HepG2 (cell line): ENCODE data around the gene FAIM. TPM values are rescaled to one million over a fixed set of nuclear protein-coding genes. Genes with fewer than 3 reads are reported as not detected.

ENCODE experiments used
- ATAC-seq: fragments of 200-7000 bp; cut with Tn5 transposase; 3 replicates; pipeline ENCODE4 v1.9.1; 2020; ENCODE audit warnings: mild to moderate bottlenecking, moderate library complexity
- BruUV-seq: library from RNA; stranded (reverse); fragments of 400-500 nt; replicated peaks from 2 replicates; lab custom pipeline; 2021; lab: Mats Ljungman, UMichigan
- CTCF ChIA-PET: fragments of 300-600 bp; formaldehyde crosslinking; extraction: SDS; loops from one replicate; lab custom pipeline; 2021; ENCODE audit warnings: low total read pairs, inconsistent platforms, low intra/inter-chr PET ratio; lab: Yijun Ruan, JAX
- POLR2A ChIA-PET: fragments of 350-600 bp; sonication (Branson Sonifier 250); formaldehyde crosslinking; loops from one replicate; lab custom pipeline; 2020; ENCODE audit warnings: antibody characterized with exemption, inconsistent platforms; lab: Yijun Ruan, JAX
- DNase-seq: peaks from one replicate; pipeline ENCODE4 v3.0.0-alpha.2; 2015; ENCODE audit warnings: low spot score
- FAIRE-seq: peaks from 3 replicates; lab custom pipeline; 2011; peaks lifted over from hg19 to GRCh38; lab: Jason Lieb, UNC
- H2AFZ ChIP-seq: one replicate; pipeline ENCODE4 v1.6.1; 2011; ENCODE audit warnings: low read length, inconsistent platforms
- H3K27ac ChIP-seq: fragments of 300-600 bp; 3 replicates; pipeline ENCODE4 v1.8.0; 2011; ENCODE audit warnings: mixed run types, mild to moderate bottlenecking, mixed read lengths, low read length, inconsistent platforms; ENCODE audit not compliant: insufficient read depth; ENCODE audit errors: extremely low read length
- H3K27me3 ChIP-seq, 2 experiments: fragments of 200-600 bp in 1 of 2; 2 replicates in 1 of 2; 3 replicates in 1 of 2; pipeline versions ENCODE4 v1.6.0 to v1.8.0; 2011; ENCODE audit warnings: low read length in 2 of 2, mild to moderate bottlenecking in 2 of 2, moderate library complexity in 2 of 2, inconsistent platforms in 1 of 2; ENCODE audit not compliant: insufficient read depth in 2 of 2, control insufficient read depth in 1 of 2
- H3K36me3 ChIP-seq, 2 experiments: fragments of 200-600 bp in 1 of 2; replicated peaks in 1 of 2; 2 replicates in 1 of 2; 3 replicates in 1 of 2; pipeline versions ENCODE4 v1.5.1 to v1.8.0; 2011; ENCODE audit warnings: low read length in 2 of 2, inconsistent platforms in 1 of 2; ENCODE audit not compliant: insufficient read depth in 2 of 2, control insufficient read depth in 1 of 2
- H3K4me1 ChIP-seq: 2 replicates; pipeline ENCODE4 v1.5.1; 2012; ENCODE audit warnings: low read length, inconsistent platforms; ENCODE audit not compliant: insufficient read depth
- H3K4me2 ChIP-seq: 2 replicates; pipeline ENCODE4 v1.6.0; 2011; ENCODE audit warnings: low read depth, low read length, inconsistent platforms
- H3K4me3 ChIP-seq, 3 experiments: fragments of 200-600 bp in 1 of 3; sonication (generic), shearing (Covaris generic) in 1 of 3; replicated peaks in 1 of 3; 2 replicates each; pipeline ENCODE4 v1.5.1; 2011 to 2016; ENCODE audit warnings: low read length in 3 of 3, inconsistent platforms in 2 of 3, low read depth in 2 of 3, mild to moderate bottlenecking in 2 of 3, control low read depth in 1 of 3, mixed read lengths in 1 of 3; ENCODE audit not compliant: insufficient read depth in 1 of 3
- H3K79me2 ChIP-seq: one replicate; pipeline ENCODE4 v1.6.1; 2011; ENCODE audit warnings: low read length, inconsistent platforms; ENCODE audit not compliant: insufficient read depth
- H3K9ac ChIP-seq: 2 replicates; pipeline ENCODE4 v1.6.0; 2011; ENCODE audit warnings: mild to moderate bottlenecking, low read depth, low read length, inconsistent platforms; ENCODE audit not compliant: insufficient read depth
- H3K9me3 ChIP-seq: 2 replicates; pipeline ENCODE4 v1.5.1; 2012; ENCODE audit warnings: mild to moderate bottlenecking, low read length
- H4K20me1 ChIP-seq: 2 replicates; pipeline ENCODE4 v1.6.0; 2011; ENCODE audit warnings: inconsistent platforms, mild to moderate bottlenecking, low read length, moderate library complexity; ENCODE audit not compliant: insufficient read depth
- CENPT ChIP-seq: sonication (generic); formaldehyde crosslinking; IDR thresholded peaks from 2 replicates; pipeline ENCODE4 v1.8.0; 2022; ENCODE audit warnings: low read depth, mild to moderate bottlenecking, moderate library complexity, missing genetic modification reagents
- FOSL1 ChIP-seq: sonication (generic); formaldehyde crosslinking; IDR thresholded peaks from 2 replicates; pipeline ENCODE4 v1.9.0; 2021; ENCODE audit warnings: missing genetic modification reagents, borderline replicate concordance
- HOXA3 ChIP-seq: sonication (generic); formaldehyde crosslinking; IDR thresholded peaks from 2 replicates; pipeline ENCODE4 v1.5.0; 2020; ENCODE audit warnings: missing genetic modification reagents
- KDM5A ChIP-seq: fragments of 200-600 bp; sonication (generic); IDR thresholded peaks from 2 replicates; pipeline ENCODE4 v1.7.0; 2018; ENCODE audit warnings: antibody characterized with exemption, mild to moderate bottlenecking, low read length, borderline replicate concordance
- KDM6A ChIP-seq: IDR thresholded peaks from 2 replicates; pipeline ENCODE4 v1.6.1; 2016; ENCODE audit warnings: low read depth
- NR2F6 ChIP-seq, 2 experiments: IDR thresholded peaks; 2 replicates each; pipeline ENCODE4 v1.6.1; 2016; ENCODE audit warnings: antibody characterized with exemption in 1 of 2, mild to moderate bottlenecking in 1 of 2
- ZC3H4 ChIP-seq: sonication (generic); formaldehyde crosslinking; IDR thresholded peaks from 2 replicates; pipeline ENCODE4 v1.4.0; 2020; ENCODE audit warnings: missing genetic modification reagents, borderline replicate concordance
- ZNF317 ChIP-seq: sonication (generic); formaldehyde crosslinking; IDR thresholded peaks from 2 replicates; pipeline ENCODE4 v1.5.0; 2020; ENCODE audit warnings: mild to moderate bottlenecking, missing genetic modification reagents
- ZNF713 ChIP-seq: sonication (generic); formaldehyde crosslinking; IDR thresholded peaks from 2 replicates; pipeline ENCODE4 v1.4.0; 2020; ENCODE audit warnings: mild to moderate bottlenecking, missing genetic modification reagents
- ZNF883 ChIP-seq: sonication (generic); formaldehyde crosslinking; IDR thresholded peaks from 2 replicates; pipeline ENCODE4 v1.5.1; 2020; ENCODE audit warnings: mild to moderate bottlenecking, missing genetic modification reagents; ENCODE audit errors: not compliant biosample characterization
- in situ Hi-C: cut with HindIII; loops from 2 replicates; pipeline ENCODE4 v1.10.0; 2017; ENCODE audit warnings: low pct_unique_long_range_greater_than_20kb; ENCODE audit not compliant: extremely low pct_ligation_motif_present
- intact Hi-C: fragments of 100-400 bp; cut with micrococcal nuclease; formaldehyde crosslinking; loops from one replicate; pipeline ENCODE4 v1.10.0; 2022; ENCODE audit not compliant: unreplicated experiment
- polyA plus RNA-seq, 8 experiments: library from polyadenylated mRNA; depleted of rRNA in 3 of 8; stranded (reverse) in 7 of 8; unstranded in 1 of 8; fragments of >200 nt; fragmentation: Illumina TruSeq in 4 of 8; extraction: Trizol in 4 of 8; gene quantifications; 2 replicates each; pipeline versions ENCODE4 v1.2.1 to v1.2.3, GENCODE V29; 2011 to 2016; ENCODE audit warnings: low read depth in 4 of 8, missing spikeins in 1 of 8, mixed read lengths in 1 of 8; ENCODE audit not compliant: insufficient read depth in 1 of 8
- total RNA-seq, 5 experiments: library from RNA; depleted of rRNA; stranded (reverse); fragments of >200 nt; fragmentation: Illumina TruSeq; extraction: Trizol; gene quantifications; 2 replicates each; pipeline ENCODE4 v1.2.3, GENCODE V29; 2016; ENCODE audit warnings: low read depth in 1 of 5
- TF ChIP-seq, protein P1 (sequence below): sonication (generic); formaldehyde crosslinking; IDR thresholded peaks from 2 replicates; pipeline ENCODE4 v1.4.0; 2020; ENCODE audit warnings: mild to moderate bottlenecking, missing genetic modification reagents
- TF ChIP-seq, protein P2 (sequence below): sonication (generic); formaldehyde crosslinking; conservative IDR thresholded peaks from 2 replicates; pipeline ENCODE4 v1.4.0; 2020; ENCODE audit warnings: missing genetic modification reagents

Gene FAIM
- total and polyA plus RNA-seq, 2 of the 13 experiments (the other 11 are each of a cell fraction or from before 2014, with no cell fraction given): 4.3 to 25.8 TPM

DNA sequence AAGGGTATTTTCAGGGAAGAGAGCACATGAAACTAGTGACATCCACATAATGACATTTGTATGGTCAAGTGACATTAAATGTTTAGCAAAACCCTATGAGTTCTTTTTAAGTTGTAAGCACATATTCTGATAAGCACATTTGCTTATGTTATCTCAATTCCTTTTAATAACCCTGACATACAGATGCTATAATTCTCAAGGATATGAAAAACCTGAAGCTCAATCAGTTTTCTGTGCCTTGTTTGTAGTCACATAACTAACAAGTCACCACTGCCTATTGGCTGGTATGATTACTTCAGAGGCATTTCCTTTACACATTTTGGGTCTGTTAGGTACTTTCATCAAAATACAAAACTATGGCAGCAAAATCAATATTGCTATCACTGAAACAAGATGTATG, 74.1 kb downstream of the FAIM start:
- Histone ChIP-seq H3K36me3 (peaks cover 6 to 29% of the 10 kb centered on the region in 2 experiments; a peak in 3 of 5 replicates), H2AFZ (no peak overlapping the region)
- intact Hi-C loops: loop anchor here (1.0 kb wide), 1 partner anchor 40 kb away; no protein-coding TSS in a partner anchor
- ChIA-PET CTCF (no interaction called here), POLR2A (no interaction called here)
- no peak for FAIRE-seq
- no peak for TF ChIP-seq FOSL1 (CRISPR knock-in tag)
- TF ChIP-seq, protein P1, sequence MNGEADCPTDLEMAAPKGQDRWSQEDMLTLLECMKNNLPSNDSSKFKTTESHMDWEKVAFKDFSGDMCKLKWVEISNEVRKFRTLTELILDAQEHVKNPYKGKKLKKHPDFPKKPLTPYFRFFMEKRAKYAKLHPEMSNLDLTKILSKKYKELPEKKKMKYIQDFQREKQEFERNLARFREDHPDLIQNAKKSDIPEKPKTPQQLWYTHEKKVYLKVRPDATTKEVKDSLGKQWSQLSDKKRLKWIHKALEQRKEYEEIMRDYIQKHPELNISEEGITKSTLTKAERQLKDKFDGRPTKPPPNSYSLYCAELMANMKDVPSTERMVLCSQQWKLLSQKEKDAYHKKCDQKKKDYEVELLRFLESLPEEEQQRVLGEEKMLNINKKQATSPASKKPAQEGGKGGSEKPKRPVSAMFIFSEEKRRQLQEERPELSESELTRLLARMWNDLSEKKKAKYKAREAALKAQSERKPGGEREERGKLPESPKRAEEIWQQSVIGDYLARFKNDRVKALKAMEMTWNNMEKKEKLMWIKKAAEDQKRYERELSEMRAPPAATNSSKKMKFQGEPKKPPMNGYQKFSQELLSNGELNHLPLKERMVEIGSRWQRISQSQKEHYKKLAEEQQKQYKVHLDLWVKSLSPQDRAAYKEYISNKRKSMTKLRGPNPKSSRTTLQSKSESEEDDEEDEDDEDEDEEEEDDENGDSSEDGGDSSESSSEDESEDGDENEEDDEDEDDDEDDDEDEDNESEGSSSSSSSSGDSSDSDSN: no peak
- TF ChIP-seq ZNF713 (CRISPR knock-in tag): no peak
- TF ChIP-seq CENPT: no peak
- no peak for TF ChIP-seq ZNF883 (CRISPR knock-in tag)
- no peak for TF ChIP-seq KDM5A
- no peak for TF ChIP-seq KDM6A
- TF ChIP-seq ZNF317 (CRISPR knock-in tag): no peak
- no peak for TF ChIP-seq NR2F6 (IDR thresholded peaks at IDR 0.05)
- TF ChIP-seq NR2F6 (CRISPR knock-in tag; IDR thresholded peaks at IDR 0.05): no peak
- TF ChIP-seq HOXA3 (CRISPR knock-in tag): no peak
- TF ChIP-seq ZC3H4 (CRISPR knock-in tag): no peak
- TF ChIP-seq, protein P2, sequence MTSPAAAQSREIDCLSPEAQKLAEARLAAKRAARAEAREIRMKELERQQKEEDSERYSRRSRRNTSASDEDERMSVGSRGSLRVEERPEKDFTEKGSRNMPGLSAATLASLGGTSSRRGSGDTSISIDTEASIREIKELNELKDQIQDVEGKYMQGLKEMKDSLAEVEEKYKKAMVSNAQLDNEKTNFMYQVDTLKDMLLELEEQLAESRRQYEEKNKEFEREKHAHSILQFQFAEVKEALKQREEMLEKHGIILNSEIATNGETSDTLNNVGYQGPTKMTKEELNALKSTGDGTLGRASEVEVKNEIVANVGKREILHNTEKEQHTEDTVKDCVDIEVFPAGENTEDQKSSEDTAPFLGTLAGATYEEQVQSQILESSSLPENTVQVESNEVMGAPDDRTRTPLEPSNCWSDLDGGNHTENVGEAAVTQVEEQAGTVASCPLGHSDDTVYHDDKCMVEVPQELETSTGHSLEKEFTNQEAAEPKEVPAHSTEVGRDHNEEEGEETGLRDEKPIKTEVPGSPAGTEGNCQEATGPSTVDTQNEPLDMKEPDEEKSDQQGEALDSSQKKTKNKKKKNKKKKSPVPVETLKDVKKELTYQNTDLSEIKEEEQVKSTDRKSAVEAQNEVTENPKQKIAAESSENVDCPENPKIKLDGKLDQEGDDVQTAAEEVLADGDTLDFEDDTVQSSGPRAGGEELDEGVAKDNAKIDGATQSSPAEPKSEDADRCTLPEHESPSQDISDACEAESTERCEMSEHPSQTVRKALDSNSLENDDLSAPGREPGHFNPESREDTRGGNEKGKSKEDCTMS (CRISPR knock-in tag): no peak
- TF ChIP-seq, all 625 proteins: peak for 0
- no TSS peak for BruUV-seq
- no peak overlapping the region for H3K27ac ChIP-seq
- no peak overlapping the region for H3K4me2 ChIP-seq
- no peak overlapping the region for H3K9ac ChIP-seq
- H3K4me1 ChIP-seq: peaks cover 19% of the 10 kb centered on the region
- no peak overlapping the region for H3K4me3 ChIP-seq
- H3K79me2 ChIP-seq: no peaks in the 10 kb centered on the region
- in situ Hi-C loops: loop anchor here (10.0 to 25.0 kb wide), 2 partner anchors 88 to 680 kb away; partner anchors contain the start of gene CEP70
- DNase-seq (no peak), ATAC-seq (no peak)
- no peaks in the 10 kb centered on the region for H4K20me1 ChIP-seq
- no peaks in the 10 kb centered on the region for H3K27me3 ChIP-seq
- no peaks in the 10 kb centered on the region for H3K9me3 ChIP-seq

Other genes with a start within 250 kb of the FAIM start
- 0.79 and 4.1 TPM in 2 replicates for gene ESYT3, start 174.2 kb upstream of the FAIM start, total RNA-seq (2016; rRNA removed; fragmentation: Illumina TruSeq; extraction: Trizol)
- gene ESYT3, start 174.2 kb upstream of the FAIM start, polyA plus RNA-seq (2011; rRNA removed): 1.5 and 1.6 TPM in 2 replicates
- 22.3 and 24.4 TPM in 2 replicates for gene CEP70, start 14.5 kb upstream of the FAIM start, total RNA-seq (2016; rRNA removed; fragmentation: Illumina TruSeq; extraction: Trizol)
- 3.9 and 4.0 TPM in 2 replicates for gene CEP70, start 14.5 kb upstream of the FAIM start, polyA plus RNA-seq (2011; rRNA removed)
- gene PIK3CB, start 226.2 kb downstream of the FAIM start, total RNA-seq (2016; rRNA removed; fragmentation: Illumina TruSeq; extraction: Trizol): 6.6 and 18.6 TPM in 2 replicates
- 18.7 and 23.8 TPM in 2 replicates for gene PIK3CB, start 226.2 kb downstream of the FAIM start, polyA plus RNA-seq (2011; rRNA removed)